ENCODE results near the gene MYORG.

DNA sequence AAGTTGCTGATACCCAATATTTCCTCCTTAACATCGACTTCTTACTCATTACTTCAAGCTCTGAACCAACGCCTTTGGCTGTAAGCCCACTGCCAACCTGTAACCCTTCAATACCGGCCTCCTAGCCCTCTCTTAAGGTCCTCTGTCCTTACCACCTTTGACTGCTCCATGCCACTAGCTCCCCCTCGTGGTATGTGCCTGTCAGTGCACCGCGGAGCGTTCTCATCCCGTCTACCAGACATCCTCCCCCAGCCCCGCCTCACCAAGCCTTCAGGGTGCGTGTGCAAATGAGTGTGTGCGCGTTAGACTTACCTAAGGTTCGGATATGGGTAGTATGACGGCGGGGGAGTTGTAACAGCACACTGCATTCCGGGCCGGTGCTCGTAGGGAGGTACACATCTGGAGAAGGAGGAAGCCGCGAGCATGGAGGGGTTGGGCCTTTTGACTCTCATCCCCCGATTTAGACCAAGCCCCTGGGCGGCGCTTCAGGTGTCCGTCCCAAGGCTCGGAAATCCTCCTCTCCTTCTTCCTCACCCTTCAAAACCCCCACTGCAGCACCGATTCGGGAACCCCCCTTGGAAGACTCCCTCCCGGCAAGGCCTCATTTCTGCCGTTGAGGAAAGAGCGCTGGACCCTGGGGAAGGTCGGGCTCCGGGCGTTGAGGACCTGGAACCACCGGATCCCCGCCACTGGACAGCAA lies 2.8 kb upstream of the MYORG start:
- no peak for TF ChIP-seq POLR2A (IDR thresholded peaks at IDR 0.05)
- TF ChIP-seq, protein P1, sequence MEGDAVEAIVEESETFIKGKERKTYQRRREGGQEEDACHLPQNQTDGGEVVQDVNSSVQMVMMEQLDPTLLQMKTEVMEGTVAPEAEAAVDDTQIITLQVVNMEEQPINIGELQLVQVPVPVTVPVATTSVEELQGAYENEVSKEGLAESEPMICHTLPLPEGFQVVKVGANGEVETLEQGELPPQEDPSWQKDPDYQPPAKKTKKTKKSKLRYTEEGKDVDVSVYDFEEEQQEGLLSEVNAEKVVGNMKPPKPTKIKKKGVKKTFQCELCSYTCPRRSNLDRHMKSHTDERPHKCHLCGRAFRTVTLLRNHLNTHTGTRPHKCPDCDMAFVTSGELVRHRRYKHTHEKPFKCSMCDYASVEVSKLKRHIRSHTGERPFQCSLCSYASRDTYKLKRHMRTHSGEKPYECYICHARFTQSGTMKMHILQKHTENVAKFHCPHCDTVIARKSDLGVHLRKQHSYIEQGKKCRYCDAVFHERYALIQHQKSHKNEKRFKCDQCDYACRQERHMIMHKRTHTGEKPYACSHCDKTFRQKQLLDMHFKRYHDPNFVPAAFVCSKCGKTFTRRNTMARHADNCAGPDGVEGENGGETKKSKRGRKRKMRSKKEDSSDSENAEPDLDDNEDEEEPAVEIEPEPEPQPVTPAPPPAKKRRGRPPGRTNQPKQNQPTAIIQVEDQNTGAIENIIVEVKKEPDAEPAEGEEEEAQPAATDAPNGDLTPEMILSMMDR (IDR thresholded peaks at IDR 0.05 in 4 of 5, conservative IDR thresholded peaks at IDR 0.05 in 1 of 5), result peak; percentile 96 to 98 (median 98)
